ENCODE data around the gene DCANP1. TPM values are rescaled to one million over a fixed set of nuclear protein-coding genes. Genes with fewer than 3 reads are reported as not detected.

The DCANP1 gene
- total RNA-seq, 3 donors from 2014 or later: not detected

- TF ChIP-seq CTCF (IDR thresholded peaks at IDR 0.05): no peak
- intact Hi-C loops (cut with DNase I, micrococcal nuclease): no loop called here
- no peak for ATAC-seq
Observed at GRCh38 chr5:135402031-135402430, 45.1 kb downstream of the DCANP1 start.

GRCh38 chr5:135400866-135401265 lies 46.3 kb downstream of the DCANP1 start:
- ATAC-seq (no peak), DNase-seq (no peak)
- TF ChIP-seq CTCF (IDR thresholded peaks at IDR 0.05): no peak
- Histone ChIP-seq H3K4me3 (no peak overlapping the region), H3K4me1 (ENCODE audit: low read depth) (peaks cover 18% of the 10 kb centered on the region), H3K36me3 (ENCODE audit: low read depth) (no peaks in the 10 kb centered on the region), H3K9me3 (no peaks in the 10 kb centered on the region)
- intact Hi-C loops (cut with DNase I, micrococcal nuclease): no loop called here

More at GRCh38 chr5:135402031-135402430, 45.1 kb downstream of the DCANP1 start:
- Histone ChIP-seq H3K4me1 (ENCODE audit: low read depth) (peaks cover 10% of the 10 kb centered on the region), H3K36me3 (ENCODE audit: low read depth) (no peaks in the 10 kb centered on the region), H3K4me3 (no peak overlapping the region), H3K9me3 (no peaks in the 10 kb centered on the region)
- no peak for DNase-seq

- intact Hi-C loops (cut with DNase I, micrococcal nuclease): no loop called here
- Histone ChIP-seq H3K36me3 (ENCODE audit: low read depth) (no peaks in the 10 kb centered on the region), H3K4me3 (peak overlapping the region; percentile 55), H3K4me1 (ENCODE audit: low read depth) (peaks cover 18% of the 10 kb centered on the region), H3K9me3 (no peaks in the 10 kb centered on the region)
- ATAC-seq (no peak), DNase-seq (no peak)
- TF ChIP-seq CTCF (IDR thresholded peaks at IDR 0.05): no peak
Observed at GRCh38 chr5:135399794-135400542, 47.2 kb downstream of the DCANP1 start.

GRCh38 chr5:135398855-135399793 lies 48.0 kb downstream of the DCANP1 start, which contains the start of gene MACROH2A1:
Gene MACROH2A1, minus strand, starts transcription at chr5:135399231. Its CDS starts 10,138 bp downstream, at chr5:135389093.
- peak; percentile 95 for ATAC-seq
- H3K9me3 ChIP-seq: no peaks in the 10 kb centered on the region
- peak; percentile 92 to 93 (median 93) for DNase-seq
- no peaks in the 10 kb centered on the region for H3K36me3 ChIP-seq (ENCODE audit: low read depth)
- H3K4me1 ChIP-seq (ENCODE audit: low read depth): peaks cover 25% of the 10 kb centered on the region
- intact Hi-C loops (cut with DNase I, micrococcal nuclease): no loop called here
- peak within 1 kb of the TSS; percentile 55 for H3K4me3 ChIP-seq
- no peak for TF ChIP-seq CTCF (IDR thresholded peaks at IDR 0.05)

- ATAC-seq (peak; percentile 81), DNase-seq (peak; percentile 82 to 88 (median 83))
- Histone ChIP-seq H3K4me3 (peak overlapping the region; percentile 55), H3K9me3 (no peaks in the 10 kb centered on the region), H3K4me1 (ENCODE audit: low read depth) (peaks cover 27% of the 10 kb centered on the region), H3K36me3 (ENCODE audit: low read depth) (no peaks in the 10 kb centered on the region)
- no peak for TF ChIP-seq CTCF (IDR thresholded peaks at IDR 0.05)
- intact Hi-C loops (cut with DNase I, micrococcal nuclease): no loop called here
Observed at GRCh38 chr5:135398160-135398854, 48.8 kb downstream of the DCANP1 start.
